ENCODE results near the gene GLIS1.

Gene GLIS1

GRCh38 chr1:53499257-53500203 is 239.4 kb downstream of the GLIS1 start:
- DNase-seq (ENCODE audit: low spot score) (peak; percentile 27), ATAC-seq (ENCODE audit: low read depth) (no peak)
- no peak overlapping the region for H3K4me3 ChIP-seq (ENCODE audit: severe bottlenecking)
- no peaks in the 10 kb centered on the region for H3K4me1 ChIP-seq (ENCODE audit: insufficient read depth, poor library complexity, severe bottlenecking)
- H3K27ac ChIP-seq (ENCODE audit: poor library complexity, severe bottlenecking): no peak overlapping the region
- no peaks in the 10 kb centered on the region for H3K27me3 ChIP-seq (ENCODE audit: insufficient read depth, poor library complexity, severe bottlenecking)
- H3K36me3 ChIP-seq (ENCODE audit: low read depth): no peaks in the 10 kb centered on the region
- no peaks in the 10 kb centered on the region for H3K9me3 ChIP-seq (ENCODE audit: severe bottlenecking)
- no peak for TF ChIP-seq CTCF (IDR thresholded peaks at IDR 0.05; ENCODE audit: poor library complexity, severe bottlenecking)

GRCh38 chr1:53498555-53499131 is 240.3 kb downstream of the GLIS1 start:
- Histone ChIP-seq H3K9me3 (ENCODE audit: severe bottlenecking) (no peaks in the 10 kb centered on the region), H3K4me1 (ENCODE audit: insufficient read depth, poor library complexity, severe bottlenecking) (no peaks in the 10 kb centered on the region), H3K4me3 (ENCODE audit: severe bottlenecking) (no peak overlapping the region), H3K27ac (ENCODE audit: poor library complexity, severe bottlenecking) (no peak overlapping the region), H3K27me3 (ENCODE audit: insufficient read depth, poor library complexity, severe bottlenecking) (no peaks in the 10 kb centered on the region), H3K36me3 (ENCODE audit: low read depth) (no peaks in the 10 kb centered on the region)
- ATAC-seq (ENCODE audit: low read depth): no peak
- peak; percentile 34 for DNase-seq (ENCODE audit: low spot score)
- TF ChIP-seq CTCF (IDR thresholded peaks at IDR 0.05; ENCODE audit: poor library complexity, severe bottlenecking): no peak

GRCh38 chr1:53495633-53496345 is 243.2 kb downstream of the GLIS1 start:
- no peaks in the 10 kb centered on the region for H3K4me1 ChIP-seq (ENCODE audit: insufficient read depth, poor library complexity, severe bottlenecking)
- no peaks in the 10 kb centered on the region for H3K9me3 ChIP-seq (ENCODE audit: severe bottlenecking)
- DNase-seq (ENCODE audit: low spot score): no peak
- no peaks in the 10 kb centered on the region for H3K36me3 ChIP-seq (ENCODE audit: low read depth)
- ATAC-seq (ENCODE audit: low read depth): no peak
- no peak for TF ChIP-seq CTCF (IDR thresholded peaks at IDR 0.05; ENCODE audit: poor library complexity, severe bottlenecking)
- H3K27me3 ChIP-seq (ENCODE audit: insufficient read depth, poor library complexity, severe bottlenecking): no peaks in the 10 kb centered on the region
- H3K4me3 ChIP-seq (ENCODE audit: severe bottlenecking): no peak overlapping the region
- H3K27ac ChIP-seq (ENCODE audit: poor library complexity, severe bottlenecking): no peak overlapping the region

GRCh38 chr1:53490351-53490750 is 248.6 kb downstream of the GLIS1 start:
- no peaks in the 10 kb centered on the region for H3K9me3 ChIP-seq (ENCODE audit: severe bottlenecking)
- H3K36me3 ChIP-seq (ENCODE audit: low read depth): no peaks in the 10 kb centered on the region
- no peak overlapping the region for H3K27ac ChIP-seq (ENCODE audit: poor library complexity, severe bottlenecking)
- no peak for DNase-seq (ENCODE audit: low spot score)
- no peaks in the 10 kb centered on the region for H3K4me1 ChIP-seq (ENCODE audit: insufficient read depth, poor library complexity, severe bottlenecking)
- TF ChIP-seq CTCF (IDR thresholded peaks at IDR 0.05; ENCODE audit: poor library complexity, severe bottlenecking): no peak
- H3K4me3 ChIP-seq (ENCODE audit: severe bottlenecking): no peak overlapping the region
- no peak for ATAC-seq (ENCODE audit: low read depth)
- H3K27me3 ChIP-seq (ENCODE audit: insufficient read depth, poor library complexity, severe bottlenecking): peaks cover 12% of the 10 kb centered on the region

Measured in RWPE2 (cell line).